Gastrocnemius medialis (tissue), 4 donors: ENCODE data around the gene SRGN.

Experiments
- POLR2A ChIP-seq, 2 donors: fragments of 450-650 bp; IDR thresholded peaks; one replicate each; pipeline ENCODE4 v1.6.1; 2017; ENCODE audit warnings: antibody characterized with exemption in 2 of 2, mild to moderate bottlenecking in 2 of 2, moderate library complexity in 2 of 2
- TF ChIP-seq, protein P1 (sequence below), 5 experiments: fragments of 450-650 bp in 3 of 5; fragments of 200-600 bp in 2 of 5; sonication (generic) in 2 of 5; IDR thresholded peaks in 4 of 5; conservative IDR thresholded peaks in 1 of 5; 1 replicate in 4 of 5; 2 replicates in 1 of 5; pipeline ENCODE4 v1.5.1; 2016 to 2019; ENCODE audit warnings: antibody characterized with exemption in 5 of 5, mild to moderate bottlenecking in 3 of 5, moderate library complexity in 3 of 5

DNA sequence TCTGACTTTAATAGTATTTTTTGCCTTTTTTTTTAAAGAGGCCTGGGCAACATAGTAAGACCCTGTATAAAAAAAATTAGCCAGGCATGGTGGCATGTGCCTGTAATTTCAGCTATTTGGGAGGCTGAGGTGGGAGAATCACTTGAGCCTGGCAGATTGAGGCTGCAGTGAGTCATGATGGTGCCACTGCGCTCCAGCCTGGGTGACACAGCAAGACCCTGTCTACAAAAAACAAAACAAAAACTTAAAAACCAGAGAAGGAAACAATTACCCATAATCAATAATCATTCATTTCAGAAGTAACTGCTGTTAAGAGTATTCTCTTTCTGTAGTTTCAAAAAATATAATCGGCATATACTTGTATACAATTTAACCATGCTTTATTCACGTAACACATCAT is 64.1 kb downstream of the SRGN start:
- TF ChIP-seq, protein P1, sequence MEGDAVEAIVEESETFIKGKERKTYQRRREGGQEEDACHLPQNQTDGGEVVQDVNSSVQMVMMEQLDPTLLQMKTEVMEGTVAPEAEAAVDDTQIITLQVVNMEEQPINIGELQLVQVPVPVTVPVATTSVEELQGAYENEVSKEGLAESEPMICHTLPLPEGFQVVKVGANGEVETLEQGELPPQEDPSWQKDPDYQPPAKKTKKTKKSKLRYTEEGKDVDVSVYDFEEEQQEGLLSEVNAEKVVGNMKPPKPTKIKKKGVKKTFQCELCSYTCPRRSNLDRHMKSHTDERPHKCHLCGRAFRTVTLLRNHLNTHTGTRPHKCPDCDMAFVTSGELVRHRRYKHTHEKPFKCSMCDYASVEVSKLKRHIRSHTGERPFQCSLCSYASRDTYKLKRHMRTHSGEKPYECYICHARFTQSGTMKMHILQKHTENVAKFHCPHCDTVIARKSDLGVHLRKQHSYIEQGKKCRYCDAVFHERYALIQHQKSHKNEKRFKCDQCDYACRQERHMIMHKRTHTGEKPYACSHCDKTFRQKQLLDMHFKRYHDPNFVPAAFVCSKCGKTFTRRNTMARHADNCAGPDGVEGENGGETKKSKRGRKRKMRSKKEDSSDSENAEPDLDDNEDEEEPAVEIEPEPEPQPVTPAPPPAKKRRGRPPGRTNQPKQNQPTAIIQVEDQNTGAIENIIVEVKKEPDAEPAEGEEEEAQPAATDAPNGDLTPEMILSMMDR (IDR thresholded peaks at IDR 0.05 in 4 of 5, conservative IDR thresholded peaks at IDR 0.05 in 1 of 5), result no peak
- TF ChIP-seq POLR2A (IDR thresholded peaks at IDR 0.05), result no peak
